ENCODE results near the gene CREB5. TPM values are rescaled to one million over a fixed set of nuclear protein-coding genes. Genes with fewer than 3 reads are reported as not detected.

The CREB5 gene
- polyA plus RNA-seq, 1 donor from 2014 or later: 3.7 TPM

- Histone ChIP-seq H3K36me3 (ENCODE audit: insufficient read depth, low read length) (no peaks in the 10 kb centered on the region), H3K27me3 (ENCODE audit: insufficient read depth, low read depth, low read length) (no peaks in the 10 kb centered on the region), H3F3A (ENCODE audit: insufficient read depth, low read length, poor library complexity, severe bottlenecking) (no peaks in the 10 kb centered on the region), H3K27ac (ENCODE audit: low read length) (no peak overlapping the region), H3K4me3 (ENCODE audit: low read length) (no peak overlapping the region), H4K20me1 (ENCODE audit: insufficient read depth) (no peaks in the 10 kb centered on the region), H2AFZ (ENCODE audit: low read depth, low read length) (no peak overlapping the region), H3K79me2 (replicated peaks; ENCODE audit: insufficient read depth, low read length) (no peaks in the 10 kb centered on the region), H3K9me3 (ENCODE audit: low read length) (no peaks in the 10 kb centered on the region), H3K9ac (ENCODE audit: low read length) (no peak overlapping the region), H3K4me2 (ENCODE audit: low read length) (no peak overlapping the region), H3K9me2 (ENCODE audit: insufficient read depth, low read length) (no peaks in the 10 kb centered on the region)
- TF ChIP-seq REST (IDR thresholded peaks at IDR 0.05; ENCODE audit: borderline replicate concordance): no peak
- no peak for TF ChIP-seq EZH2 (IDR thresholded peaks at IDR 0.05; ENCODE audit: borderline replicate concordance, insufficient read depth, low read length, poor library complexity, severe bottlenecking)
- no peak for TF ChIP-seq RAD21 (conservative IDR thresholded peaks at IDR 0.05)
- no peak for TF ChIP-seq SMC3 (conservative IDR thresholded peaks at IDR 0.05; ENCODE audit: poor library complexity)
- TF ChIP-seq CTCF (IDR thresholded peaks at IDR 0.05; ENCODE audit: poor library complexity, severe bottlenecking): no peak
- no peak for TF ChIP-seq MXI1 (conservative IDR thresholded peaks at IDR 0.05; ENCODE audit: poor library complexity, severe bottlenecking)
- TF ChIP-seq EP300 (conservative IDR thresholded peaks at IDR 0.05; ENCODE audit: poor library complexity, severe bottlenecking): no peak
Observed at GRCh38 chr7:28533731-28534531, 121.6 kb downstream of the CREB5 start.

- TF ChIP-seq SMC3 (conservative IDR thresholded peaks at IDR 0.05; ENCODE audit: poor library complexity): no peak
- TF ChIP-seq RAD21 (conservative IDR thresholded peaks at IDR 0.05): no peak
- TF ChIP-seq EP300 (conservative IDR thresholded peaks at IDR 0.05; ENCODE audit: poor library complexity, severe bottlenecking): no peak
- no peak for TF ChIP-seq REST (IDR thresholded peaks at IDR 0.05; ENCODE audit: borderline replicate concordance)
- no peak for TF ChIP-seq MXI1 (conservative IDR thresholded peaks at IDR 0.05; ENCODE audit: poor library complexity, severe bottlenecking)
- TF ChIP-seq EZH2 (IDR thresholded peaks at IDR 0.05; ENCODE audit: borderline replicate concordance, insufficient read depth, low read length, poor library complexity, severe bottlenecking): no peak
- H3K27me3 ChIP-seq (ENCODE audit: insufficient read depth, low read depth, low read length): no peaks in the 10 kb centered on the region
- H3K9me2 ChIP-seq (ENCODE audit: insufficient read depth, low read length): no peaks in the 10 kb centered on the region
- no peak overlapping the region for H3K4me2 ChIP-seq (ENCODE audit: low read length)
- H3K4me3 ChIP-seq (ENCODE audit: low read length): no peak overlapping the region
- H3F3A ChIP-seq (ENCODE audit: insufficient read depth, low read length, poor library complexity, severe bottlenecking): no peaks in the 10 kb centered on the region
- no peak overlapping the region for H3K27ac ChIP-seq (ENCODE audit: low read length)
- H2AFZ ChIP-seq (ENCODE audit: low read depth, low read length): no peak overlapping the region
- H3K9ac ChIP-seq (ENCODE audit: low read length): no peak overlapping the region
- no peaks in the 10 kb centered on the region for H3K79me2 ChIP-seq (replicated peaks; ENCODE audit: insufficient read depth, low read length)
- no peaks in the 10 kb centered on the region for H3K36me3 ChIP-seq (ENCODE audit: insufficient read depth, low read length)
- H4K20me1 ChIP-seq (ENCODE audit: insufficient read depth): no peaks in the 10 kb centered on the region
- no peaks in the 10 kb centered on the region for H3K9me3 ChIP-seq (ENCODE audit: low read length)
Observed at GRCh38 chr7:28536259-28536658, 123.9 kb downstream of the CREB5 start.
